ENCODE measurements around the gene HDAC9. TPM values are rescaled to one million over a fixed set of nuclear protein-coding genes. Genes with fewer than 3 reads are reported as not detected.

HDAC9 gene
- polyA plus RNA-seq, 1 of the 3 experiments (the other 2 are of a cell fraction) = 11.6 TPM

GRCh38 chr7:18694911-18695310 lies 199.4 kb downstream of the HDAC9 start:
- no peak overlapping the region for H2AFZ ChIP-seq (ENCODE audit: low read depth)
- TF ChIP-seq PBX3 (IDR thresholded peaks at IDR 0.05) = no peak
- no peak overlapping the region for H3K4me2 ChIP-seq
- WGBS (ENCODE audit: low lambda C conversion rate) = 88% methylated on average over 1 of the region's 1 CpG
- H4K20me1 ChIP-seq (ENCODE audit: insufficient read depth) = no peaks in the 10 kb centered on the region
- POLR2A ChIA-PET = no interaction called here
- H3K9ac ChIP-seq = no peak overlapping the region
- H3K27ac ChIP-seq (ENCODE audit: low read depth in 2 of 2, low read length in 1 of 2) = peak overlapping the region in 1 of 2 experiments; percentile 95; a peak in 2 of 4 replicates
- peaks cover 4% of the 10 kb centered on the region for H3F3A ChIP-seq (replicated peaks; ENCODE audit: insufficient read depth)
- H3K9me2 ChIP-seq = no peaks in the 10 kb centered on the region
- no peaks in the 10 kb centered on the region for H3K36me3 ChIP-seq (replicated peaks in 1 of 2; ENCODE audit: control insufficient read depth in 1 of 2, insufficient read depth in 2 of 2, low read length in 1 of 2)
- peaks cover 3% of the 10 kb centered on the region; the same call in 1 of the 2 replicates for H3K9me3 ChIP-seq
- DNase-seq = no peak
- H3K4me1 ChIP-seq (ENCODE audit: control insufficient read depth in 1 of 2, insufficient read depth in 2 of 2, low read depth in 1 of 2, low read length in 1 of 2) = peaks cover 0 to 53% of the 10 kb centered on the region in 2 experiments; a peak in 3 of 4 replicates
- no peak overlapping the region for H3K4me3 ChIP-seq (ENCODE audit: low read depth in 2 of 2, low read length in 1 of 2)
- H3K27me3 ChIP-seq (ENCODE audit: insufficient read depth) = no peaks in the 10 kb centered on the region
- H3K79me2 ChIP-seq (ENCODE audit: insufficient read depth) = no peaks in the 10 kb centered on the region
- CTCF ChIA-PET = interaction anchor here (2.7 to 3.9 kb wide), 5 partner anchors 99 to 411 kb away, joined by 6 to 28 read pairs (median 20); no protein-coding TSS in a partner anchor

- H3K9me2 ChIP-seq = no peaks in the 10 kb centered on the region
- no peaks in the 10 kb centered on the region for H3K79me2 ChIP-seq (ENCODE audit: insufficient read depth)
- no peak overlapping the region for H3K9ac ChIP-seq
- no peak overlapping the region for H3K4me2 ChIP-seq
- 52% methylated on average over 6 of the region's 6 CpGs for WGBS (ENCODE audit: low lambda C conversion rate)
- peaks cover 3% of the 10 kb centered on the region; the same call in 1 of the 2 replicates for H3K9me3 ChIP-seq
- POLR2A ChIA-PET = interaction anchor here (0.7 to 3.0 kb wide), 9 partner anchors 84 to 424 kb away, joined by 3 to 30 read pairs (median 6); partner anchors contain the start of genes HDAC9 and TWIST1
- peak; percentile 43 for DNase-seq
- no peak overlapping the region for H3K4me3 ChIP-seq (ENCODE audit: low read depth in 2 of 2, low read length in 1 of 2)
- no peak overlapping the region for H2AFZ ChIP-seq (ENCODE audit: low read depth)
- no peaks in the 10 kb centered on the region for H3K27me3 ChIP-seq (ENCODE audit: insufficient read depth)
- H3F3A ChIP-seq (replicated peaks; ENCODE audit: insufficient read depth) = no peaks in the 10 kb centered on the region
- CTCF ChIA-PET = interaction anchor here (0.5 to 4.5 kb wide), 14 partner anchors 35 to 977 kb away, joined by 3 to 30 read pairs (median 3); no protein-coding TSS in a partner anchor
- H3K27ac ChIP-seq (ENCODE audit: low read depth in 2 of 2, low read length in 1 of 2) = peak overlapping the region in 1 of 2 experiments; percentile 100; a peak in 3 of 4 replicates
- H3K4me1 ChIP-seq (ENCODE audit: control insufficient read depth in 1 of 2, insufficient read depth in 2 of 2, low read depth in 1 of 2, low read length in 1 of 2) = peaks cover 0 to 64% of the 10 kb centered on the region in 2 experiments; a peak in 3 of 4 replicates
- H4K20me1 ChIP-seq (ENCODE audit: insufficient read depth) = no peaks in the 10 kb centered on the region
- no peaks in the 10 kb centered on the region for H3K36me3 ChIP-seq (replicated peaks in 1 of 2; ENCODE audit: control insufficient read depth in 1 of 2, insufficient read depth in 2 of 2, low read length in 1 of 2)
- peak; percentile 16; the same call in 1 of the 2 replicates for TF ChIP-seq SMC3 (IDR thresholded peaks at IDR 0.05; ENCODE audit: low read depth, low read length)
- TF ChIP-seq TCF12 (IDR thresholded peaks at IDR 0.05) = peak; percentile 69
- TF ChIP-seq GATA2 (CRISPR knock-in tag; IDR thresholded peaks at IDR 0.05) = peak; percentile 96
- peak; percentile 79 for TF ChIP-seq CHD2 (IDR thresholded peaks at IDR 0.05; ENCODE audit: low read length, partially characterized antibody)
- TF ChIP-seq JUND (IDR thresholded peaks at IDR 0.05) = no peak
- peak; percentile 47 for TF ChIP-seq NFIC (IDR thresholded peaks at IDR 0.05; ENCODE audit: borderline replicate concordance)
- TF ChIP-seq RFX5 (IDR thresholded peaks at IDR 0.05; ENCODE audit: low read length) = peak; percentile 52
- TF ChIP-seq NRF1 (IDR thresholded peaks at IDR 0.05; ENCODE audit: low read depth, low read length) = no peak
- no peak for TF ChIP-seq REST (IDR thresholded peaks at IDR 0.05; ENCODE audit: low read depth, low read length)
- TF ChIP-seq SIN3A (IDR thresholded peaks at IDR 0.05; ENCODE audit: borderline replicate concordance, low read depth, low read length) = 0 out of 2 replicates have a peak, but pooled peaks have one; percentile 12
- peak; percentile 89 for TF ChIP-seq TEAD4 (IDR thresholded peaks at IDR 0.05; ENCODE audit: borderline replicate concordance, insufficient read depth)
- no peak for TF ChIP-seq FOXM1 (IDR thresholded peaks at IDR 0.05; ENCODE audit: low read depth)
- peak; percentile 60; the same call in 1 of the 2 replicates for TF ChIP-seq ZBTB33 (IDR thresholded peaks at IDR 0.05; ENCODE audit: borderline replicate concordance, low read depth)
- TF ChIP-seq FOXJ3 (CRISPR knock-in tag; IDR thresholded peaks at IDR 0.05) = peak; percentile 99
- peak in 1 of 2 experiments; percentile 99; a peak in 3 of 4 replicates for TF ChIP-seq EP300 (IDR thresholded peaks at IDR 0.05; ENCODE audit: borderline replicate concordance in 1 of 2, low read depth in 1 of 2, low read length in 1 of 2)
- no peak for TF ChIP-seq CTCF (IDR thresholded peaks at IDR 0.05)
- TF ChIP-seq GABPA (IDR thresholded peaks at IDR 0.05; ENCODE audit: low read depth) = no peak
These were observed 202.7 kb downstream of the HDAC9 start for GRCh38 chr7:18698258-18698734.

Data from SK-N-SH (cell line).